Measurements from ENCODE around the gene LINGO4.
A peak's percentile ranks its signal among the peaks of the same experiment; 100 is the strongest.

LINGO4 gene

DNA sequence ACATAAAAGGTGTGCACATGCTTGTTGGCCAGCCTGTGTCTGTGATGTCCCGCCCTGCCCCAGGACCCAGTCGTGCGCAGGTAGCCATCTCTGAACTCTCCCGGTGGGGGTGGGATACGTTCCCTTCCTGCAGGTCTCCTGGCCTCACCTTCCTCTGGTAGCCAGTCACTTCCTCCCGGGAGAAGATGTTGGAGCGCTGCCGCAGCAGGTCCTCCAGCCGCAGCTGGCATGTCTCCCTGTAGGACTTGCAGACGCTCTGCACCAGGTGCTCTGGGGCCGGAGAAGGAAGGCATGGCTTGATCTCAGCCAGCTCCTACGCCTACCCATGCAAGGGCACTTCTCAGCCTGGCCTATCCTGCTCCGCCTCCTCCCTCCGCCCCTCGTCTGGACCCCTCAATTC is 9.2 kb upstream of the LINGO4 start:
- DNase-seq (ENCODE audit: low spot score), result no peak

DNA sequence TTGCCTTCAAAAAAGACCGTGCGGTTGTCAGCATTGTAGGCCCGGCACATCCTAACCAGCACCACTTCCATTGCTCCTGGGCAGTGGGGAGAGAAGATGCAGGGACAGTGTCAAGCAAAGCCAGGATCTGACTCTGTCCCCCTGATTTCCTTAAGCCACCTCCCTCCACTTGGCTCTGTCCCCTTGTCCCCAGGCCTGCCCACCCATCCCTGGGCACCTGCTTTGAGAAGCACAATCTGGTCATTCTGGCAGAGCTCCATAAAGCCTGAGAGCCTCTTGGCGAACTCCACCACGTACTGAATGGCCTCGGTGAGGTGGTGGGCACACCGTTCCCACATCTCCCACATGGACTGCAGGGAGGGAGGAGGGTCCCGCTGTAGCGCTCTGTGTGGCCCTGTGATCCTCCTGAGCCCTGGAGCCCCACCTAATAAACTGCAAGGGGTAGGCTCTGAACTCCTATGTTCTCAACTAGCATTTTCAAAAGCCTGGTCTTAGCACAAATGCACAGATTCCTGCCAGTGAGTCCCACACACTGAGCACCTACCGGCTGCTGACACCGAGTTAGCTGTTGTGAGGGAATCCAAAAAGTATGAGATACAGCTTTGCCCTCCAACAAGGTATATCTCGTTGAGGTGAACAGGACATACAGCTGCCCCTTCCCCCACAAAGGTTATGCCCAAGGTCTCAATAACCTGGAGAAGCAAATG is 8.2 kb upstream of the LINGO4 start:
- DNase-seq (ENCODE audit: low spot score), result no peak

DNA sequence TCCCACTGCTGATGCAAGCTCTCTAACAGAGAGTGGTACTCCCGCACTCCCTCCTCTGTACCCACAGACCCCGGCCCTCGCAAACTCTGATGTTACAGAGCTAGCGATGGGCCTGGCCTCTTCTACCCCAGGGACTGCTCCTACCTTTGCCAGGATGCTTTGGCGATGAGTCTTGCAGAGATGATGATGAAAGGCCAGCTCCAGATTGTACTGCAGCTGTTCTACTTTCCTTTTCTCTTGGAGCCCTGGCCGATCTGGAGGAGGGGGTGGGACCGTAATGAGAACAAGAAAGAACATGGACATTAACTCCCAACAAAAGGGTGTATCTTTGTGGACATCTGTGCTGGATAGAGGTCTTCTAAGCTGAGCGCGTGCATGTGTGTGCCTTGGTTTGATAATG is 6.0 kb upstream of the LINGO4 start:
- DNase-seq (ENCODE audit: low spot score), result peak; percentile 51

DNA sequence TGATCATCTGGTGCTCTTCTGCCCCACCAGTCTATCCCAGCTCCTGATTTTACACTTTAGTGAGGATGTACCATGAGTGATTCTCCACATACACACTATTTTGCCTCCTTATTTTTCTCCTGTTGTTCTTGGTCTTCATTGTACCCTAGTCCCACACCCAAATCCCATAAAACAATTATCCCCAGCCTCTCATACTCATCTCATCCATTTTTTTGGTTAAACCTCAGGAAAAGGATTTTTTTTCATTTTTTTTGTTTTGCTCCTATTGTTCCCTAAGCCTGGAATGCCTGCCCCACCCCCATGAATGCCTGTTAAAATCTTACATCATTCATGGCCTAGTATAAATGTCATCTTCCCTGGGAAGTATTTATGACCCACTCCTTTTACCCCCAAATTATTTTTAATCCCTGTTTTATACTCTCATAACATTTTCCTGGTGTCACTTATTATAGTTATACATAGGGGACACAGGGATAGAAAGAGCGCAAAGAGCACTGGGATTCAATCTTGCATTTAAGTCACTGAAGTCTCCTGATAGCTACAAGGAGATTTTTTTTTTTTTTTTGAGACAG is 4.9 kb upstream of the LINGO4 start:
- DNase-seq (ENCODE audit: low spot score), result no peak

DNA sequence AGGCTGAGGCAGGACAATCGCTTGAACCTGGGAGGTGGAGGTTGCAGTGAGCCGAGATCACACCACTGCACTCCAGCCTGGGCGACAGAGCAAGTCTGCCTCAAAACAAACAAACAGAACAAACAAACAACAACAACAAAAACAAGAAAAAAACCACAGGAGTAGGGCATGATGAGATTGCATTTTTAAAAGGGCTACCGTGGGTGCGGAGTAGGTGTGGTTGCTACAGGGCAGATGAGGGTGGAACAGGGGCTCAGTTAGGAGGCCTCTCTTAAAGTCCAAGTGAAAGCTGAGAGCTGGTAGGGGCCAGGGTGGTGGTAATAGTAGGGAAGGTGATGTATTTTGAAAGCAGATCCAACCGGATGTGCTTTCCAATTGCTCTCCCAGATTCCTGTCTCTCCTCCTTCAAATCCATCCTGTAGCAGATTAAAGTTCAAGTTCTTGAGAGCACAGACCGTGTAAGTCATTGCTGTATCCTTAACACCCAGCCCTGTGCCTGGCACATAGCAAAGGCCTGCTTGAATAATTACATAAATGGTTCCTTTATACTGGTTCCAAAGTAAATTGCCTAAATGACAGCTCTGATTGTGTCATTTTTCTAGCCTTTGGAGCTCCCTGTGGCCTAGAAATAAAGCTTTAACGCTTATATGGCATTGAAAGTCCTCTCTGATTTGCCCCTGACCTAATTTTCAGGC is 4.2 kb upstream of the LINGO4 start:
- DNase-seq (ENCODE audit: low spot score), result peak; percentile 15

- DNase-seq (ENCODE audit: low spot score), result no peak
Observed at GRCh38 chr1:151807766-151808165, 2.5 kb upstream of the LINGO4 start.

- DNase-seq (ENCODE audit: low spot score), result peak; percentile 25
Observed at GRCh38 chr1:151807131-151807530, 1.9 kb upstream of the LINGO4 start.

- DNase-seq (ENCODE audit: low spot score), result no peak
Observed at GRCh38 chr1:151806170-151806569, 951 bp upstream of the LINGO4 start.

- no peak for DNase-seq (ENCODE audit: low spot score)
Observed at GRCh38 chr1:151803915-151804314, 1.3 kb downstream of the LINGO4 start.

- no peak for DNase-seq (ENCODE audit: low spot score)
Observed at GRCh38 chr1:151803164-151803563, 2.1 kb downstream of the LINGO4 start.

GRCh38 chr1:151802372-151802771 is 2.8 kb downstream of the LINGO4 start:
- no peak for DNase-seq (ENCODE audit: low spot score)

- DNase-seq (ENCODE audit: low spot score), result no peak
Observed at GRCh38 chr1:151801846-151802245, 3.4 kb downstream of the LINGO4 start.

DNA sequence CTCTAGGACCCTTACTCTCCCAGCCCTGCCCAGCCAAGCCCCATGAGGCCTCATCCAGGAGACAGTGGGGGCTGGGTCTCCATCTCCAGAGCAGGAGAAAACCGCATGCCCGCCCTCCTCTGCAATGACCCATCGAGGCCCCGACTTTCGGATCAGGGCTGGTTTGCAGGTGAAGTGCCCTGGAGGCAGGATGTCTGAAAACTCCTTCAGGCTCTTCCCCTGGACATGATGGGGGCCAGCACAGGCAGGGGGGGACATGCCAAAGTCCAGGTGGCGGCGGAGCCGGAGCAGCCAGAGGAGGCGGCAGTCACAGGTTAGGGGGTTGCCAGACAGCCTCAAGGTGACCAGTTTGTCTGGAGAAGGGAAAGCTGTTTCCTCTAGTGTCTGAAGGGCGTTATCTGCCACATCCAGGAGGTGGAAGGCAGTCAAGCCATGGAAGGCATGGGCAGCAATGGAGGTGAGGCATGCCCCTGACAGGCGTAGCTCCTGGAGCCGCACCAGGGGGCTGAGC is 3.9 kb downstream of the LINGO4 start:
- no peak for DNase-seq (ENCODE audit: low spot score)

- no peak for DNase-seq (ENCODE audit: low spot score)
Observed at GRCh38 chr1:151800830-151801229, 4.4 kb downstream of the LINGO4 start.

DNA sequence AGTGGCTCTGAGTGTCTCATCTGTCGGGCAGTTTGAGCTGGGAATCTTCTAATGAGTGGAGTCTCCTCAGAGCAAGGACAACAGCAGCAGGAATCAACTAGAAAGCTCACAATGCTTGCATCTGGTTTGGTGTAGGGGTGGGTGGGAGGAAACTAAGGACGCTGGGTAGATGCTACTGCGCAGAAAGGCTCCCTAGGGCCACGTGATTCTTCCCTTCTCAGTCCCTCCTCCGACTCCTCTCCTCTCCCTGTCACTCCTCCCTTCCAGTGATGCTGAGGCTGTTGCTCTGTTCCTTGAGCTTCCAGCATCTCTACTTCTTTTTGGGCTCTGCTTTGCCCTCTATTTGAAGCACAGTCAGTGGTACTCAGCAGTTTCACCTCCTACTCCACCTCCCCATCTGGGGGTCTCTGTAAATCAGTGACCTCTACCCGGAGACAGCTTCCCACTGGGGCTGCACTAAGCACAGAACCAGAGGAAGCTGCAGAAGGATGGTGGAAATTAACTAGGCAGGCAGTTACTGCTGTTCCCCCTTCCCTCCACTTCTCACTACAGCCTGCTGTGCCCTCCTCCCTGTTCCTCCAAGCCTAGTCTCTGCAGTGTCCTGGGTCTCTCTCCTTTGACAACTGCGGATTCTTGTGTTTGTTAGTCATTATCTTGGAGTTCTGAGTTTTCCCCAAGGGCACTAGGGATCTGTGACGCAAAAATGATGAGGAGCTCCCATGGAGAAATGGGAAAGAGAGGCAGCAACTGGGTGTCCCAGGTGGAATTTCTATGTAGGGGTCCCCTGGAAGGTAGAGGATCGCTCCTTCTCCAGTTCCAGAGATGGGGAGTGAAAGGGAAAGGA is 5.8 kb downstream of the LINGO4 start:
- no peak for DNase-seq (ENCODE audit: low spot score)

DNA sequence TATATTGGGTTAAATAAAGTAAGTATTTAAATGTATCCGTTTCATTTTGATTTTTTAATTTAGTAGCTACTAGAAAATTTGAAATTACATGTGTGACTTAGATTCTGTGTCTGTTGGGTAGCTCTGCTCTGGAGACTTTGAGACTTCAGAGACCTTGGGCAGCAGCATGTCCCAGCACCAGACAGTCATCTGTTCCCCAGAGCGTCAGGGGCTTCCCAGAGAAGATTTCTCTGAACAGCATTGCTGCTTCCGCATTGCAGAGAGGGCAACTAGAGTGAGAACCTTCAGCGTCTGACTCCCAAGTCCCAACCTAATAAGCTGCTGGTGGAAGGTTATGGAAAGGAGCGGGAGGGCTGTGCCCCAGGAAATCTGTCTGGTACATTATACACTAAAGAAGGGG is 6.6 kb downstream of the LINGO4 start:
- no peak for DNase-seq (ENCODE audit: low spot score)

DNA sequence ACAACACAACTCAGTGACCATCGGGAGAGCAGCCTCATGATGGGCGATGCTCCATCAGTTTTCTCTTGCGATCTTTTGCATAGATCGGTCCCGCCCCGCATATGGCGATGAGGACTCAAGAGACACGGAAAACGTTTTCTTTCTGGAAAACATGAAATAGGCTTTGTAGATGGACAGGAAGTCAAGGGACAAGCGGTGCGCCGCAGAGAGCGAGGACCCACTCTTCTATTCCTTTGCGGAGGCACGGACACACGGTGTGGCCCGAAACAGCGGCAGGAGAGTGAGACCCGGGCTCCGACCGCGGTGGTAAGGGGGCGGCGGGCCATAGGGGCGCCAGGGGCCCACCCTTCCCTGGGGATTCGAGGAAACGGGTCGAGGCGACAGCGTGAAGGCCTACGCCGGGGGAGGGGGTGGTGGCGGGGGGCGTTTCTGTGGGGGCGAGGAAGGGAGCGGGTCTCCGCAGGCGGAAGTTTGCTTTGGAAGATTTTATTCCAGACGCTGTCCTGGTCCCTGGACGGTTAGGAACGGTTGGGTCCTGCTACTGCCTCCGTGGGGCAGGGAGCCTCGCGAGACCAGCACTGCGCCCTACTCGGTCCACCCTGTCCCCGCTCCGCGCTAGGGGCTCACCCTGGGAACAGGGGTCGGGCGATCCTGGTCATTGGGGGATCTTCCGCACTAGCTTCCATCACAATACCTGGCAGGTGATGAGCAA is 14.1 kb downstream of the LINGO4 start:
- DNase-seq (ENCODE audit: low spot score), result no peak

- peak; percentile 96 for DNase-seq (ENCODE audit: low spot score)
Observed at GRCh38 chr1:151790071-151790939, 14.9 kb downstream of the LINGO4 start, which contains the start of gene TDRKH. Gene TDRKH (minus strand): TSS chr1:151790500. CDS start chr1:151783022, 7,478 bp downstream.

DNA sequence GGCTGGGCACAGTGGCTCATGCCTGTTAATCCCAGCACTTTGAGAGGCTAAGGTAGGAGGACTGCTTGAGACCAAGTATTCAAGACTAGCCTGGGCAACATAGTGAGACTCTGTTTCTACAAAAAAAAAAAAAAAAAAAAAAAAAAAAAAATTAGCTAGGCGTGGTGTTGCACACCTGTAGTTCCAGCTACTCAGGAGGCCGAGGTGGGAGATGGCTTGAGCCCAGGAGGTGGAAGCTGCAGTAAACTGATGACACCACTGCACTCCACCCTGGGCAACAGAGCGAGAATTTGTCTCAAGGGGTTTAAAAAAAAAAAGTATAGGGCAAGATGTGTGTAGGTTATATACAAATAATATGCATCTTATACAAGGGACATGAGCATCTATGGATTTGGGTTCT is 17.5 kb downstream of the LINGO4 start:
- no peak for DNase-seq (ENCODE audit: low spot score)

- DNase-seq (ENCODE audit: low spot score), result no peak
Observed at GRCh38 chr1:151783796-151784195, 21.4 kb downstream of the LINGO4 start.

GRCh38 chr1:151782741-151783140 is 22.5 kb downstream of the LINGO4 start:
- DNase-seq (ENCODE audit: low spot score), result no peak

All from left forelimb (tissue), 1 donor.